HG03196 (cell line): ENCODE measurements around the gene ADD2.
"Not testable (repeated sequence)": the region's sequence is repeated elsewhere in the genome, so short reads cannot be mapped to it uniquely, and the experiment has no call there.

Experiments
- ATAC-seq: cut with Tn5 transposase; IDR thresholded peaks from one replicate; pipeline ENCODE4 v1.9.1; 2021; ENCODE audit not compliant: unreplicated experiment

Gene ADD2

GRCh38 chr2:70753902-70754301, 14.1 kb downstream of the ADD2 start:
- no peak for ATAC-seq

GRCh38 chr2:70753031-70753430, 15.0 kb downstream of the ADD2 start:
- ATAC-seq = no peak

- no peak for ATAC-seq
Observed at GRCh38 chr2:70752396-70752795, 15.6 kb downstream of the ADD2 start.

GRCh38 chr2:70751881-70752280, 16.1 kb downstream of the ADD2 start:
- no peak for ATAC-seq

- ATAC-seq = no peak
Observed at GRCh38 chr2:70750320-70750719, 17.7 kb downstream of the ADD2 start.

- ATAC-seq = no peak
Observed at GRCh38 chr2:70748002-70748784, 19.8 kb downstream of the ADD2 start.

GRCh38 chr2:70747284-70747683, 20.7 kb downstream of the ADD2 start:
- ATAC-seq = no peak

- no peak for ATAC-seq
Observed at GRCh38 chr2:70746094-70746974, 21.7 kb downstream of the ADD2 start.

- no peak for ATAC-seq
Observed at GRCh38 chr2:70745276-70745825, 22.6 kb downstream of the ADD2 start.

GRCh38 chr2:70744397-70744796, 23.6 kb downstream of the ADD2 start:
- no peak for ATAC-seq

GRCh38 chr2:70743677-70744076, 24.3 kb downstream of the ADD2 start:
- no peak for ATAC-seq

GRCh38 chr2:70743068-70743467, 24.9 kb downstream of the ADD2 start:
- no peak for ATAC-seq

GRCh38 chr2:70739492-70739891, 28.5 kb downstream of the ADD2 start:
- ATAC-seq = not testable (repeated sequence)

- ATAC-seq = no peak
Observed at GRCh38 chr2:70738159-70738558, 29.8 kb downstream of the ADD2 start.

GRCh38 chr2:70735071-70735470, 32.9 kb downstream of the ADD2 start:
- no peak for ATAC-seq

- no peak for ATAC-seq
Observed at GRCh38 chr2:70733646-70734180, 34.3 kb downstream of the ADD2 start.

GRCh38 chr2:70732766-70733645, 35.0 kb downstream of the ADD2 start:
- ATAC-seq = no peak

- no peak for ATAC-seq
Observed at GRCh38 chr2:70730730-70731129, 37.3 kb downstream of the ADD2 start.

- no peak for ATAC-seq
Observed at GRCh38 chr2:70729647-70730046, 38.4 kb downstream of the ADD2 start.

GRCh38 chr2:70728128-70728527, 39.9 kb downstream of the ADD2 start:
- no peak for ATAC-seq
